Astrocyte (in vitro differentiated cells and primary cell): ENCODE results near the gene FAM50B.

Source experiments
- CTCF ChIP-seq: IDR thresholded peaks from 2 replicates; pipeline ENCODE4 v1.5.1; 2011; ENCODE audit warnings: low read depth, mild to moderate bottlenecking, inconsistent platforms, low read length, moderate library complexity; ENCODE audit not compliant: insufficient read depth
- EZH2 ChIP-seq: IDR thresholded peaks from 2 replicates; pipeline ENCODE4 v1.6.1; 2012; ENCODE audit warnings: mild to moderate bottlenecking, low read length, inconsistent platforms; ENCODE audit not compliant: insufficient read depth

DNA sequence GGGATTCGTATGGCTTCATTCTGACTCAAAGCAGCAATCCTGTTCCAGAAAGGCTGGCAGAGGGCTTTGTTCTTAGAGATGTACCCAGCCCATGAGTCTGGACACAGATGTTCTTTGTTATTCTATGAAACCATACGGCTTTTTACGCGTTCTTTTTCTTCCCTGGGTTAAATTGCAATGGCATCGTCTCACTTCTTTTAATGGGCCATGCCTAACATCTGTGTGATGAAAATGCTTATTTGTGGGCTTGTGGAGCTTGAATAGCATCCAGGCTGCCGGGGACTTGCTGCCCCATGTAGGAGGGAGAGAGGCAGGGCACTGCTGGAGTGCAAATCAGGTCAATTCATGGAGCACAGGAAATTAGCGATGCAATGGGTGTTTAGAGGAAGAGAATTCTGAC, 19.4 kb downstream of the FAM50B start:
- TF ChIP-seq CTCF (no peak), EZH2 (no peak)
